ENCODE measurements around the gene XXYLT1.

Gene XXYLT1

GRCh38 chr3:195263925-195264600 is 6.9 kb downstream of the XXYLT1 start:
- H3K9me2 ChIP-seq (replicated peaks; ENCODE audit: control insufficient read depth, low read length), result no peaks in the 10 kb centered on the region
- H4K20me1 ChIP-seq (ENCODE audit: control insufficient read depth, insufficient read depth, low read depth, low read length), result peaks cover 7% of the 10 kb centered on the region
- H3K9me3 ChIP-seq (ENCODE audit: control insufficient read depth, insufficient read depth, low read length), result no peaks in the 10 kb centered on the region
- H3K4me1 ChIP-seq (ENCODE audit: control insufficient read depth, low read length), result peaks cover 26% of the 10 kb centered on the region
- no peak overlapping the region for H3K27ac ChIP-seq (ENCODE audit: low read depth, low read length)
- no peak overlapping the region for H3K4me3 ChIP-seq (ENCODE audit: low read length)
- peaks cover 2% of the 10 kb centered on the region; the same call in 1 of the 2 replicates for H3F3A ChIP-seq (ENCODE audit: control insufficient read depth, insufficient read depth)
- TF ChIP-seq CTCF (IDR thresholded peaks at IDR 0.05; ENCODE audit: low read depth, low read length, poor library complexity, severe bottlenecking) (no peak), EZH2phosphoT487 (IDR thresholded peaks at IDR 0.05; ENCODE audit: borderline replicate concordance, low read length) (no peak)
- H3K27me3 ChIP-seq (ENCODE audit: control insufficient read depth, low read length), result no peaks in the 10 kb centered on the region
- peaks cover 19% of the 10 kb centered on the region; the same call in 1 of the 2 replicates for H3K36me3 ChIP-seq (ENCODE audit: control insufficient read depth, low read length)
- peaks cover 52% of the 10 kb centered on the region for H3K79me2 ChIP-seq (ENCODE audit: control insufficient read depth, low read length)
- no peak overlapping the region for H3K4me2 ChIP-seq (ENCODE audit: low read length)

- Histone ChIP-seq H4K20me1 (ENCODE audit: control insufficient read depth, insufficient read depth, low read depth, low read length) (0 out of 2 replicates have a peak, but pooled peaks cover 4% of the 10 kb centered on the region), H3K27ac (ENCODE audit: low read depth, low read length) (no peak overlapping the region), H3K27me3 (ENCODE audit: control insufficient read depth, low read length) (no peaks in the 10 kb centered on the region), H3K79me2 (ENCODE audit: control insufficient read depth, low read length) (peaks cover 52% of the 10 kb centered on the region), H3K9me2 (replicated peaks; ENCODE audit: control insufficient read depth, low read length) (no peaks in the 10 kb centered on the region), H3K4me3 (ENCODE audit: low read length) (no peak overlapping the region), H3K4me1 (ENCODE audit: control insufficient read depth, low read length) (peaks cover 29% of the 10 kb centered on the region), H3K36me3 (ENCODE audit: control insufficient read depth, low read length) (peaks cover 17% of the 10 kb centered on the region; the same call in 1 of the 2 replicates), H3F3A (ENCODE audit: control insufficient read depth, insufficient read depth) (peaks cover 2% of the 10 kb centered on the region; the same call in 1 of the 2 replicates), H3K9me3 (ENCODE audit: control insufficient read depth, insufficient read depth, low read length) (no peaks in the 10 kb centered on the region), H3K4me2 (ENCODE audit: low read length) (no peak overlapping the region)
- TF ChIP-seq EZH2phosphoT487 (IDR thresholded peaks at IDR 0.05; ENCODE audit: borderline replicate concordance, low read length) (no peak), CTCF (IDR thresholded peaks at IDR 0.05; ENCODE audit: low read depth, low read length, poor library complexity, severe bottlenecking) (no peak)
Observed at GRCh38 chr3:195263193-195263924, 7.6 kb downstream of the XXYLT1 start.

- H3K4me2 ChIP-seq (ENCODE audit: low read length), result no peak overlapping the region
- H3K9me3 ChIP-seq (ENCODE audit: control insufficient read depth, insufficient read depth, low read length), result no peaks in the 10 kb centered on the region
- peaks cover 2% of the 10 kb centered on the region; the same call in 1 of the 2 replicates for H3F3A ChIP-seq (ENCODE audit: control insufficient read depth, insufficient read depth)
- H3K4me3 ChIP-seq (ENCODE audit: low read length), result no peak overlapping the region
- H3K36me3 ChIP-seq (ENCODE audit: control insufficient read depth, low read length), result peaks cover 8% of the 10 kb centered on the region; the same call in 1 of the 2 replicates
- TF ChIP-seq CTCF (IDR thresholded peaks at IDR 0.05; ENCODE audit: low read depth, low read length, poor library complexity, severe bottlenecking) (no peak), EZH2phosphoT487 (IDR thresholded peaks at IDR 0.05; ENCODE audit: borderline replicate concordance, low read length) (no peak)
- H3K27me3 ChIP-seq (ENCODE audit: control insufficient read depth, low read length), result no peaks in the 10 kb centered on the region
- 0 out of 2 replicates have a peak, but pooled peaks cover 4% of the 10 kb centered on the region for H4K20me1 ChIP-seq (ENCODE audit: control insufficient read depth, insufficient read depth, low read depth, low read length)
- no peaks in the 10 kb centered on the region for H3K9me2 ChIP-seq (replicated peaks; ENCODE audit: control insufficient read depth, low read length)
- no peak overlapping the region for H3K27ac ChIP-seq (ENCODE audit: low read depth, low read length)
- H3K79me2 ChIP-seq (ENCODE audit: control insufficient read depth, low read length), result peaks cover 53% of the 10 kb centered on the region
- H3K4me1 ChIP-seq (ENCODE audit: control insufficient read depth, low read length), result peaks cover 35% of the 10 kb centered on the region
Observed at GRCh38 chr3:195261925-195262324, 9.0 kb downstream of the XXYLT1 start.

Data from DOHH2 (cell line).